Activated CD8-positive, alpha-beta T cell treated with anti-CD3 and anti-CD28 coated beads for 36 hours (primary cell): ENCODE results near the gene C1orf122. TPM values are rescaled to one million over a fixed set of nuclear protein-coding genes. Genes with fewer than 3 reads are reported as not detected.
A peak's percentile ranks its signal among the peaks of the same experiment; 100 is the strongest.

ENCODE experiments used
- ATAC-seq: fragments of 200-7000 bp; cut with Tn5 transposase; one replicate; pipeline ENCODE4 v1.10.0; 2021; ENCODE audit warnings: mild to moderate bottlenecking, moderate library complexity
- CTCF ChIA-PET: fragments of 350-600 bp; sonication (Branson Sonifier 250); formaldehyde crosslinking; loops from one replicate; lab custom pipeline; 2021; ENCODE audit warnings: antibody characterized with exemption; lab: Charles Lee
- POLR2A ChIA-PET: fragments of 350-600 bp; sonication (Branson Sonifier 250); formaldehyde crosslinking; loops from one replicate; lab custom pipeline; 2021; ENCODE audit warnings: antibody characterized with exemption; lab: Charles Lee
- DNase-seq: peaks from one replicate; pipeline ENCODE4 v3.0.0-alpha.2; 2020
- H3K27ac Mint-ChIP-seq: one replicate; pipeline ENCODE4 v1.8.0; 2021; ENCODE audit warnings: mild to moderate bottlenecking, mixed read lengths
- H3K27me3 Mint-ChIP-seq: one replicate; pipeline ENCODE4 v1.8.0; 2021; ENCODE audit warnings: mixed read lengths
- H3K36me3 Mint-ChIP-seq: one replicate; pipeline ENCODE4 v1.8.0; 2021; ENCODE audit warnings: low read depth, mixed read lengths
- H3K4me1 Mint-ChIP-seq: one replicate; pipeline ENCODE4 v1.8.0; 2021; ENCODE audit warnings: low read depth, mixed read lengths
- H3K4me3 Mint-ChIP-seq: one replicate; pipeline ENCODE4 v1.8.0; 2021; ENCODE audit warnings: mild to moderate bottlenecking, moderate library complexity, mixed read lengths
- H3K9me3 Mint-ChIP-seq: one replicate; pipeline ENCODE4 v1.8.0; 2021; ENCODE audit warnings: mixed read lengths
- CTCF ChIP-seq: fragments of 200-600 bp; IDR thresholded peaks from one replicate; pipeline ENCODE4 v1.8.0; 2022; ENCODE audit warnings: antibody characterized with exemption, mild to moderate bottlenecking
- intact Hi-C: fragments of 100-400 bp; cut with micrococcal nuclease; formaldehyde crosslinking; loops from one replicate; pipeline ENCODE4 v1.10.0; 2022
- total RNA-seq, 2 experiments: library from RNA; stranded (reverse); gene quantifications; one replicate each; pipeline ENCODE4 v1.2.3, GENCODE V29; 2021

The C1orf122 gene
- total RNA-seq, 2 experiments from 2014 or later, result 17.4 to 17.9 TPM

GRCh38 chr1:37792943-37793686 lies 14.5 kb upstream of the C1orf122 start:
- TF ChIP-seq CTCF, result no peak
- intact Hi-C loops, result no loop called here
- ATAC-seq, result no peak
- Mint-ChIP-seq H3K36me3 (peaks cover 4% of the 10 kb centered on the region), H3K9me3 (no peaks in the 10 kb centered on the region), H3K4me3 (peak overlapping the region; percentile 36), H3K27me3 (peaks cover 25% of the 10 kb centered on the region), H3K27ac (no peak overlapping the region), H3K4me1 (peaks cover 22% of the 10 kb centered on the region)
- POLR2A ChIA-PET, result interaction anchor here (0.5 to 0.8 kb wide), 2 partner anchors 19 to 21 kb away, joined by 3 read pairs; no protein-coding TSS in a partner anchor
- CTCF ChIA-PET, result no interaction called here
- DNase-seq, result no peak

- intact Hi-C loops, result no loop called here
- peak; percentile 75 for ATAC-seq
- Mint-ChIP-seq H3K27ac (no peak within 1 kb of the TSS), H3K4me1 (peaks cover 22% of the 10 kb centered on the region), H3K4me3 (peak within 1 kb of the TSS; percentile 65), H3K27me3 (peaks cover 23% of the 10 kb centered on the region), H3K9me3 (no peaks in the 10 kb centered on the region), H3K36me3 (peaks cover 6% of the 10 kb centered on the region)
- DNase-seq, result peak; percentile 48
- POLR2A ChIA-PET, result interaction anchor here (0.5 to 1.6 kb wide), 3 partner anchors 10 to 19 kb away, joined by 3 to 5 read pairs (median 4); partner anchors contain the start of gene C1orf122
- TF ChIP-seq CTCF, result no peak
- CTCF ChIA-PET, result interaction anchor here (0.9 kb wide), 1 partner anchor 29 kb away, joined by 5 read pairs; the partner anchor contains the start of gene EPHA10
These were observed 13.7 kb upstream of the C1orf122 start, which contains the start of gene MANEAL for GRCh38 chr1:37793773-37794371. MANEAL (plus strand) TSS chr1:37793847; CDS start chr1:37794183, 336 bp downstream.

- H3K36me3 Mint-ChIP-seq, result peaks cover 12% of the 10 kb centered on the region
- peaks cover 23% of the 10 kb centered on the region for H3K27me3 Mint-ChIP-seq
- no peak overlapping the region for H3K27ac Mint-ChIP-seq
- ATAC-seq (peak; percentile 17), DNase-seq (no peak)
- peaks cover 22% of the 10 kb centered on the region for H3K4me1 Mint-ChIP-seq
- POLR2A ChIA-PET, result interaction anchor here (1.4 to 1.6 kb wide), 2 partner anchors 9 to 13 kb away, joined by 4 to 5 read pairs; partner anchors contain the start of gene C1orf122
- peak overlapping the region; percentile 65 for H3K4me3 Mint-ChIP-seq
- no peaks in the 10 kb centered on the region for H3K9me3 Mint-ChIP-seq
- CTCF ChIA-PET, result interaction anchor here (0.9 to 1.3 kb wide), 2 partner anchors 30 to 65 kb away, joined by 4 to 5 read pairs; partner anchors contain the start of genes EPHA10 and MTF1
- intact Hi-C loops, result no loop called here
- no peak for TF ChIP-seq CTCF
These were observed 12.9 kb upstream of the C1orf122 start for GRCh38 chr1:37794372-37795339.

GRCh38 chr1:37795340-37796125 lies 12.1 kb upstream of the C1orf122 start:
- TF ChIP-seq CTCF, result no peak
- H3K27me3 Mint-ChIP-seq, result peaks cover 19% of the 10 kb centered on the region
- peak; percentile 46 for ATAC-seq

More at GRCh38 chr1:37795340-37796125, 12.1 kb upstream of the C1orf122 start:
- H3K9me3 Mint-ChIP-seq, result no peaks in the 10 kb centered on the region
- peak overlapping the region; percentile 65 for H3K4me3 Mint-ChIP-seq
- ChIA-PET POLR2A (interaction anchor here (1.4 to 1.6 kb wide), 2 partner anchors 8 to 12 kb away, joined by 4 to 5 read pairs; partner anchors contain the start of gene C1orf122), CTCF (interaction anchor here (1.3 to 1.4 kb wide), 2 partner anchors 13 to 64 kb away, joined by 4 to 6 read pairs; partner anchors contain the start of genes C1orf122, MTF1 and YRDC)
- H3K27ac Mint-ChIP-seq, result no peak overlapping the region
- peaks cover 22% of the 10 kb centered on the region for H3K4me1 Mint-ChIP-seq
- intact Hi-C loops, result no loop called here
- peak; percentile 59 for DNase-seq
- peaks cover 15% of the 10 kb centered on the region for H3K36me3 Mint-ChIP-seq
